ENCODE data around the gene MAGEB1. TPM values are rescaled to one million over a fixed set of nuclear protein-coding genes. Genes with fewer than 3 reads are reported as not detected.

Gene MAGEB1
- total RNA-seq, 4 donors from 2014 or later: not detected

- H3K36me3 ChIP-seq: no peaks in the 10 kb centered on the region
- no peaks in the 10 kb centered on the region for H3K9me3 ChIP-seq
- H3K27me3 ChIP-seq: no peaks in the 10 kb centered on the region
- no peaks in the 10 kb centered on the region for H3K4me1 ChIP-seq
- ATAC-seq (no peak), DNase-seq (no peak)
- intact Hi-C loops (cut with DNase I; ENCODE audit: low total_unique reads) (no loop called here), in situ Hi-C loops (cut with MboI; ENCODE audit: low sequenced_read_pairs in 4 of 4) (no loop called here)
- H3K27ac ChIP-seq: no peak overlapping the region
- no peak overlapping the region for H3K4me3 ChIP-seq
- no peak for TF ChIP-seq POLR2A (IDR thresholded peaks at IDR 0.05)
- no peak for TF ChIP-seq CTCF (IDR thresholded peaks at IDR 0.05 in 4 of 5, conservative IDR thresholded peaks at IDR 0.05 in 1 of 5)
Observed at GRCh38 chrX:30219372-30219771, 27.6 kb upstream of the MAGEB1 start.

- in situ Hi-C loops (cut with MboI; ENCODE audit: low sequenced_read_pairs in 4 of 4): no loop called here
- intact Hi-C loops (cut with DNase I; ENCODE audit: low total_unique reads): no loop called here
- H3K4me3 ChIP-seq: no peak overlapping the region
Observed at GRCh38 chrX:30220661-30221060, 26.3 kb upstream of the MAGEB1 start.

GRCh38 chrX:30224536-30224935 lies 22.4 kb upstream of the MAGEB1 start:
- H3K36me3 ChIP-seq: no peaks in the 10 kb centered on the region
- in situ Hi-C loops (cut with MboI; ENCODE audit: low sequenced_read_pairs in 4 of 4): no loop called here
- H3K27me3 ChIP-seq: no peaks in the 10 kb centered on the region
- no peak for DNase-seq
- no peak overlapping the region for H3K27ac ChIP-seq
- H3K9me3 ChIP-seq: no peaks in the 10 kb centered on the region
- ATAC-seq: no peak
- intact Hi-C loops (cut with DNase I; ENCODE audit: low total_unique reads): no loop called here
- TF ChIP-seq CTCF (IDR thresholded peaks at IDR 0.05 in 4 of 5, conservative IDR thresholded peaks at IDR 0.05 in 1 of 5) (no peak), POLR2A (IDR thresholded peaks at IDR 0.05) (no peak)
- no peak overlapping the region for H3K4me3 ChIP-seq
- H3K4me1 ChIP-seq: no peaks in the 10 kb centered on the region

More at GRCh38 chrX:30220661-30221060, 26.3 kb upstream of the MAGEB1 start:
- Histone ChIP-seq H3K9me3 (no peaks in the 10 kb centered on the region), H3K4me1 (no peaks in the 10 kb centered on the region), H3K27ac (no peak overlapping the region), H3K36me3 (no peaks in the 10 kb centered on the region), H3K27me3 (no peaks in the 10 kb centered on the region)
- ATAC-seq (no peak), DNase-seq (no peak)
- TF ChIP-seq POLR2A (IDR thresholded peaks at IDR 0.05): no peak
- TF ChIP-seq CTCF (IDR thresholded peaks at IDR 0.05 in 4 of 5, conservative IDR thresholded peaks at IDR 0.05 in 1 of 5): no peak

- TF ChIP-seq POLR2A (IDR thresholded peaks at IDR 0.05) (no peak), CTCF (IDR thresholded peaks at IDR 0.05 in 4 of 5, conservative IDR thresholded peaks at IDR 0.05 in 1 of 5) (no peak)
- no peaks in the 10 kb centered on the region for H3K36me3 ChIP-seq
- H3K27ac ChIP-seq: no peak overlapping the region
- in situ Hi-C loops (cut with MboI; ENCODE audit: low sequenced_read_pairs in 4 of 4): no loop called here
- H3K27me3 ChIP-seq: no peaks in the 10 kb centered on the region
- DNase-seq (no peak), ATAC-seq (no peak)
- no peaks in the 10 kb centered on the region for H3K4me1 ChIP-seq
- no peaks in the 10 kb centered on the region for H3K9me3 ChIP-seq
- no peak overlapping the region for H3K4me3 ChIP-seq
- intact Hi-C loops (cut with DNase I; ENCODE audit: low total_unique reads): no loop called here
Observed at GRCh38 chrX:30228526-30228925, 18.4 kb upstream of the MAGEB1 start.

GRCh38 chrX:30230395-30230794 lies 16.6 kb upstream of the MAGEB1 start, which contains the start of gene MAGEB3:
TSS of gene MAGEB3 (plus strand) at chrX:30230657. CDS start at chrX:30235925, 5,268 bp downstream.
- Histone ChIP-seq H3K27me3 (no peaks in the 10 kb centered on the region), H3K9me3 (no peaks in the 10 kb centered on the region), H3K4me1 (no peaks in the 10 kb centered on the region), H3K27ac (no peak within 1 kb of the TSS), H3K36me3 (no peaks in the 10 kb centered on the region), H3K4me3 (no peak within 1 kb of the TSS)
- in situ Hi-C loops (cut with MboI; ENCODE audit: low sequenced_read_pairs in 4 of 4) (no loop called here), intact Hi-C loops (cut with DNase I; ENCODE audit: low total_unique reads) (no loop called here)
- ATAC-seq (no peak), DNase-seq (no peak)
- TF ChIP-seq CTCF (IDR thresholded peaks at IDR 0.05 in 4 of 5, conservative IDR thresholded peaks at IDR 0.05 in 1 of 5): no peak
- no peak for TF ChIP-seq POLR2A (IDR thresholded peaks at IDR 0.05)
